ENCODE results near the gene SLC22A31. TPM values are rescaled to one million over a fixed set of nuclear protein-coding genes. Genes with fewer than 3 reads are reported as not detected.
A peak's percentile ranks its signal among the peaks of the same experiment; 100 is the strongest.

The SLC22A31 gene
- total RNA-seq, 1 experiment from 2014 or later: 6.7 TPM

- Histone ChIP-seq H3K9me3 (no peaks in the 10 kb centered on the region), H3K36me3 (ENCODE audit: control insufficient read depth, insufficient read depth, low read length) (no peaks in the 10 kb centered on the region), H3K4me1 (peaks cover 7% of the 10 kb centered on the region; the same call in 1 of the 2 replicates), H3K27me3 (replicated peaks; ENCODE audit: control insufficient read depth, insufficient read depth, low read length) (no peaks in the 10 kb centered on the region), H3K4me3 (ENCODE audit: low read depth, low read length) (no peak overlapping the region)
- peaks cover 47% of the 10 kb centered on the region for H3K36me3 Mint-ChIP-seq (ENCODE audit: insufficient read depth, unreplicated experiment)
- CTCF ChIA-PET: interaction anchor here (0.9 kb wide), 1 partner anchor 15 kb away, joined by 3 read pairs; no protein-coding TSS in a partner anchor
- H3K4me3 Mint-ChIP-seq (ENCODE audit: unreplicated experiment): no peak overlapping the region
- POLR2A ChIA-PET: no interaction called here
- intact Hi-C loops (cut with micrococcal nuclease; ENCODE audit: unreplicated experiment): no loop called here
- no peaks in the 10 kb centered on the region for H3K9me3 Mint-ChIP-seq (ENCODE audit: unreplicated experiment)
- no peak overlapping the region for H3K27ac Mint-ChIP-seq (ENCODE audit: unreplicated experiment)
- H3K4me1 Mint-ChIP-seq (ENCODE audit: low read depth, unreplicated experiment): no peaks in the 10 kb centered on the region
- TF ChIP-seq CTCF (IDR thresholded peaks at IDR 0.05; ENCODE audit: insufficient read depth in 1 of 2, low read depth in 1 of 2, low read length in 1 of 2, severe bottlenecking in 1 of 2, unreplicated experiment in 1 of 2): no peak
- TSS peak; percentile 32 for BruUV-seq (replicated peaks)
- DNase-seq: no peak
- no peaks in the 10 kb centered on the region for H3K27me3 Mint-ChIP-seq (ENCODE audit: insufficient read depth, unreplicated experiment)
Observed at GRCh38 chr16:89155851-89156739, 44.2 kb downstream of the SLC22A31 start.

- Histone ChIP-seq H3K4me1 (peaks cover 7% of the 10 kb centered on the region; the same call in 1 of the 2 replicates), H3K27me3 (replicated peaks; ENCODE audit: control insufficient read depth, insufficient read depth, low read length) (no peaks in the 10 kb centered on the region), H3K4me3 (ENCODE audit: low read depth, low read length) (no peak overlapping the region), H3K36me3 (ENCODE audit: control insufficient read depth, insufficient read depth, low read length) (peaks cover under 1% of the 10 kb centered on the region; the same call in 1 of the 2 replicates), H3K9me3 (peaks cover 2% of the 10 kb centered on the region; the same call in 1 of the 2 replicates)
- Mint-ChIP-seq H3K4me3 (ENCODE audit: unreplicated experiment) (no peak overlapping the region), H3K27me3 (ENCODE audit: insufficient read depth, unreplicated experiment) (no peaks in the 10 kb centered on the region), H3K9me3 (ENCODE audit: unreplicated experiment) (peaks cover 2% of the 10 kb centered on the region), H3K36me3 (ENCODE audit: insufficient read depth, unreplicated experiment) (peaks cover 52% of the 10 kb centered on the region), H3K4me1 (ENCODE audit: low read depth, unreplicated experiment) (no peaks in the 10 kb centered on the region), H3K27ac (ENCODE audit: unreplicated experiment) (peak overlapping the region; percentile 26)
- intact Hi-C loops (cut with micrococcal nuclease; ENCODE audit: unreplicated experiment): no loop called here
- no peak for TF ChIP-seq CTCF (IDR thresholded peaks at IDR 0.05; ENCODE audit: insufficient read depth in 1 of 2, low read depth in 1 of 2, low read length in 1 of 2, severe bottlenecking in 1 of 2, unreplicated experiment in 1 of 2)
- POLR2A ChIA-PET: no interaction called here
- DNase-seq: no peak
- CTCF ChIA-PET: interaction anchor here (0.7 kb wide), 1 partner anchor 12 kb away, joined by 3 read pairs; no protein-coding TSS in a partner anchor
- no TSS peak for BruUV-seq (replicated peaks)
Observed at GRCh38 chr16:89155184-89155679, 45.1 kb downstream of the SLC22A31 start.

DNA sequence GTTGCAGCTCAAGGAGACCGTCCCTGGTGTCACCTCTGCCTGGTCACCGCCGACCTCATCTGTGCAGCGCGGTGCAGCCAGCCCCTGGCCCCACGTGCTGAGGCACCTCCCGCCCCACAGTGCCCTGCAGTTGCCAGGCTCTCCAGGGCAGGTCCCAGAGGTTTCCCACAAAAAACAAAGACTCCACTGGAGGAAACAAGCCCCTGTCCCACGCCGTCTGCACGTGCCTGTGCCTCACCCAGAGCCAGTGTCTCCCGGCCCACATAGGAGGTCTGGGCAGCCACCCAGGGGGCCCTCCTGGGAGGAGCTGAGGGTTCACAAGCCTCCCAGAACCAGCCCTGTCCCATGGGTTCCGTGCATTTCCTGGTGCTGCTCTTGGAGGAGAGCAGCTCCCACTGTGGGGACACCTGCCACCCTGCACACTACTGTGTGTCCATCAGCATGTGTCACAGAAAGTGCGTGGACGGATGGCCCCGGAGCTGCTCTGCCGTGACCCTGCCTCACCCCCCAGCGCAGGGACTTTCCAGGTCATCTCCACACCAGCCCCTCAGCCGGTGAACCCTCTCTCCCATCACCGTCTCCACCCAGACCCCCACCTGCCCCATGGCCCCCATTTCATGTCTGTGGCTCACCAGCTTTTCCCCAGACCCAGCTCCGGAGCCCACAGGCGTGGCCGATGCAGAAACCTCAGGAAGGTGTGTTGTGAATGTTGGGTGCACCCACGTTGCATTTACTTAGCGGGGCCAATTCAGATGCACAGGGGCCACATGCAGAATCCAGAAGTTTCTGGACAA lies 45.8 kb downstream of the SLC22A31 start:
- Histone ChIP-seq H3K4me1 (peaks cover 7% of the 10 kb centered on the region; the same call in 1 of the 2 replicates), H3K4me3 (ENCODE audit: low read depth, low read length) (no peak overlapping the region), H3K9me3 (peaks cover 9% of the 10 kb centered on the region; the same call in 1 of the 2 replicates), H3K36me3 (ENCODE audit: control insufficient read depth, insufficient read depth, low read length) (peaks cover 4% of the 10 kb centered on the region), H3K27me3 (replicated peaks; ENCODE audit: control insufficient read depth, insufficient read depth, low read length) (no peaks in the 10 kb centered on the region)
- H3K4me3 Mint-ChIP-seq (ENCODE audit: unreplicated experiment): no peak overlapping the region
- H3K27ac Mint-ChIP-seq (ENCODE audit: unreplicated experiment): peak overlapping the region; percentile 26
- TF ChIP-seq CTCF (IDR thresholded peaks at IDR 0.05; ENCODE audit: insufficient read depth in 1 of 2, low read depth in 1 of 2, low read length in 1 of 2, severe bottlenecking in 1 of 2, unreplicated experiment in 1 of 2): no peak
- CTCF ChIA-PET: interaction anchor here (0.6 to 0.7 kb wide), 3 partner anchors 13 to 769 kb away, joined by 3 to 5 read pairs (median 3); no protein-coding TSS in a partner anchor
- no peaks in the 10 kb centered on the region for H3K27me3 Mint-ChIP-seq (ENCODE audit: insufficient read depth, unreplicated experiment)
- peaks cover 8% of the 10 kb centered on the region for H3K9me3 Mint-ChIP-seq (ENCODE audit: unreplicated experiment)
- peaks cover 58% of the 10 kb centered on the region for H3K36me3 Mint-ChIP-seq (ENCODE audit: insufficient read depth, unreplicated experiment)
- no peak for DNase-seq
- BruUV-seq (replicated peaks): no TSS peak
- POLR2A ChIA-PET: no interaction called here
- intact Hi-C loops (cut with micrococcal nuclease; ENCODE audit: unreplicated experiment): no loop called here
- H3K4me1 Mint-ChIP-seq (ENCODE audit: low read depth, unreplicated experiment): no peaks in the 10 kb centered on the region
